H1 (cell line): ENCODE measurements around the gene OPN5. TPM values are rescaled to one million over a fixed set of nuclear protein-coding genes. Genes with fewer than 3 reads are reported as not detected.

ENCODE experiments used
- CTCF ChIA-PET: fragments of 300-600 bp; sonication (Branson Sonifier 250); formaldehyde crosslinking; loops from one replicate; lab custom pipeline; 2021; ENCODE audit not compliant: partially characterized antibody; lab: Charles Lee
- POLR2A ChIA-PET: fragments of 300-600 bp; sonication (Branson Sonifier 250); formaldehyde crosslinking; loops from one replicate; lab custom pipeline; 2021; ENCODE audit warnings: inconsistent platforms; ENCODE audit not compliant: partially characterized antibody; lab: Charles Lee
- DNase-seq, 2 experiments: peaks; one replicate each; pipeline versions ENCODE4 v3.0.0 to v3.0.0-alpha.2; 2010 to 2022; ENCODE audit warnings: low spot score in 2 of 2, low read depth in 1 of 2, mixed read lengths in 1 of 2
- FAIRE-seq: peaks from 2 replicates; lab custom pipeline; 2011; peaks lifted over from hg19 to GRCh38; lab: Jason Lieb, UNC
- H2AFZ ChIP-seq: 2 replicates; pipeline ENCODE4 v1.8.1; 2012; ENCODE audit warnings: low read length, inconsistent platforms
- H2AK5ac ChIP-seq: 2 replicates; pipeline ENCODE4 v1.6.1; 2013; ENCODE audit warnings: low read depth, low read length
- H2BK120ac ChIP-seq: replicated peaks from 2 replicates; pipeline ENCODE3; 2013; ENCODE audit warnings: low read depth, low read length, inconsistent platforms
- H2BK12ac ChIP-seq: 2 replicates; pipeline ENCODE4 v1.6.1; 2013; ENCODE audit warnings: low read depth, low read length
- H2BK15ac ChIP-seq: 2 replicates; pipeline ENCODE4 v1.6.1; 2013; ENCODE audit warnings: low read length
- H2BK20ac ChIP-seq: 2 replicates; pipeline ENCODE4 v1.6.1; 2013; ENCODE audit warnings: low read length
- H2BK5ac ChIP-seq: 2 replicates; pipeline ENCODE4 v1.6.1; 2013; ENCODE audit warnings: low read depth, low read length
- H3K14ac ChIP-seq: 2 replicates; pipeline ENCODE4 v1.6.1; 2013; ENCODE audit warnings: inconsistent platforms; ENCODE audit not compliant: insufficient read length
- H3K18ac ChIP-seq: 2 replicates; pipeline ENCODE4 v1.6.1; 2013; ENCODE audit warnings: low read length; ENCODE audit errors: extremely low read depth
- H3K23ac ChIP-seq: 2 replicates; pipeline ENCODE4 v1.6.1; 2013; ENCODE audit warnings: inconsistent platforms; ENCODE audit not compliant: insufficient read length
- H3K23me2 ChIP-seq: 2 replicates; pipeline ENCODE4 v1.6.1; 2013; ENCODE audit warnings: low read depth, low read length
- H3K27ac ChIP-seq: 2 replicates; pipeline ENCODE4 v1.6.1; 2011; ENCODE audit warnings: low read depth, low read length, inconsistent platforms
- H3K27me3 ChIP-seq, 4 experiments: replicated peaks in 1 of 4; 1 replicate in 1 of 4; 2 replicates in 3 of 4; pipeline versions ENCODE4 v1.6.1 to v1.8.1; 2011 to 2013; ENCODE audit warnings: low read length in 3 of 4, mild to moderate bottlenecking in 3 of 4, inconsistent platforms in 2 of 4, mixed read lengths in 2 of 4, moderate library complexity in 1 of 4; ENCODE audit not compliant: control insufficient read depth in 3 of 4, insufficient read depth in 3 of 4; ENCODE audit errors: extremely low read depth in 1 of 4
- H3K36me3 ChIP-seq, 4 experiments: 2 replicates each; pipeline versions ENCODE4 v1.6.1 to v1.8.1; 2011 to 2013; ENCODE audit warnings: mild to moderate bottlenecking in 4 of 4, low read length in 3 of 4, moderate library complexity in 2 of 4, control low read depth in 1 of 4, inconsistent platforms in 1 of 4; ENCODE audit not compliant: insufficient read depth in 4 of 4, control insufficient read depth in 2 of 4
- H3K4ac ChIP-seq: replicated peaks from 2 replicates; pipeline ENCODE3; 2013; ENCODE audit warnings: low read length, low read depth, mixed read lengths, inconsistent platforms; ENCODE audit not compliant: insufficient read length
- H3K4me1 ChIP-seq, 4 experiments: replicated peaks in 1 of 4; 1 replicate in 1 of 4; 2 replicates in 3 of 4; pipeline versions ENCODE4 v1.6.1 to v1.8.1; 2011 to 2013; ENCODE audit warnings: low read length in 3 of 4, inconsistent platforms in 2 of 4, mixed read lengths in 1 of 4; ENCODE audit not compliant: insufficient read depth in 4 of 4, control insufficient read depth in 3 of 4
- H3K4me2 ChIP-seq, 2 experiments: 2 replicates each; pipeline versions ENCODE4 v1.6.1 to v1.8.1; 2011 to 2013; ENCODE audit warnings: low read depth in 2 of 2, low read length in 2 of 2, control low read depth in 1 of 2, inconsistent platforms in 1 of 2, mild to moderate bottlenecking in 1 of 2; ENCODE audit not compliant: insufficient read depth in 1 of 2
- H3K4me3 ChIP-seq, 4 experiments: fragments of 200-600, 300-600 bp in 1 of 4; sonication (generic), shearing (Covaris generic), sonication (Bioruptor Twin) in 1 of 4; 2 replicates each; pipeline versions ENCODE4 v1.5.1 to v1.8.1; 2011 to 2016; ENCODE audit warnings: low read length in 4 of 4, low read depth in 3 of 4, control low read depth in 2 of 4, inconsistent platforms in 2 of 4, mild to moderate bottlenecking in 2 of 4, mixed read lengths in 1 of 4, moderate library complexity in 1 of 4; ENCODE audit not compliant: insufficient read depth in 2 of 4; ENCODE audit errors: extremely low read depth in 1 of 4
- H3K56ac ChIP-seq: replicated peaks from 2 replicates; pipeline ENCODE3; 2013; ENCODE audit warnings: low read depth, mild to moderate bottlenecking, mixed read lengths, low read length, inconsistent platforms; ENCODE audit not compliant: insufficient read length
- H3K79me1 ChIP-seq: 2 replicates; pipeline ENCODE4 v1.6.1; 2013; ENCODE audit warnings: low read depth, low read length, control low read depth
- H3K79me2 ChIP-seq, 2 experiments: 2 replicates each; pipeline versions ENCODE4 v1.6.1 to v1.8.1; 2012 to 2013; ENCODE audit warnings: low read length in 2 of 2, mild to moderate bottlenecking in 2 of 2, inconsistent platforms in 1 of 2; ENCODE audit not compliant: insufficient read depth in 2 of 2, control insufficient read depth in 1 of 2
- H3K9ac ChIP-seq, 4 experiments: replicated peaks in 1 of 4; 1 replicate in 1 of 4; 2 replicates in 3 of 4; pipeline versions ENCODE4 v1.6.1 to v1.8.1; 2011 to 2013; ENCODE audit warnings: low read depth in 3 of 4, low read length in 3 of 4, control low read depth in 2 of 4, mild to moderate bottlenecking in 2 of 4, moderate library complexity in 2 of 4, inconsistent platforms in 1 of 4; ENCODE audit errors: extremely low read depth in 1 of 4
- H3K9me3 ChIP-seq, 2 experiments: 2 replicates each; pipeline versions ENCODE4 v1.6.1 to v1.8.1; 2012 to 2013; ENCODE audit warnings: mild to moderate bottlenecking in 2 of 2, moderate library complexity in 2 of 2, control low read depth in 1 of 2, inconsistent platforms in 1 of 2, low read depth in 1 of 2, low read length in 1 of 2, mixed read lengths in 1 of 2; ENCODE audit not compliant: insufficient read depth in 2 of 2
- H4K20me1 ChIP-seq, 2 experiments: replicated peaks in 1 of 2; 2 replicates each; pipeline versions ENCODE3 to v1.8.1; 2011 to 2013; ENCODE audit warnings: inconsistent platforms in 2 of 2, low read length in 2 of 2, mild to moderate bottlenecking in 1 of 2; ENCODE audit not compliant: insufficient read depth in 2 of 2, control insufficient read depth in 1 of 2
- H4K5ac ChIP-seq: 2 replicates; pipeline ENCODE4 v1.6.1; 2013; ENCODE audit warnings: low read length, low read depth, mixed read lengths, inconsistent platforms; ENCODE audit not compliant: insufficient read length
- H4K8ac ChIP-seq: 2 replicates; pipeline ENCODE4 v1.8.0; 2013; ENCODE audit warnings: mild to moderate bottlenecking, moderate library complexity, low read length, inconsistent platforms; ENCODE audit not compliant: insufficient read depth; ENCODE audit errors: extremely low read depth
- H4K91ac ChIP-seq: replicated peaks from 2 replicates; pipeline ENCODE3; 2013; ENCODE audit warnings: low read length, mixed read lengths, inconsistent platforms; ENCODE audit not compliant: insufficient read length
- ASH2L ChIP-seq: fragments of 200-600, 300-600 bp; sonication (generic); IDR thresholded peaks from one replicate; pipeline ENCODE4 v1.7.1; 2017; ENCODE audit warnings: low read length
- EGR1 ChIP-seq: IDR thresholded peaks from 2 replicates; pipeline ENCODE4 v1.6.1; 2011; ENCODE audit warnings: low read depth, low read length, borderline replicate concordance
- EP300 ChIP-seq, 2 experiments: IDR thresholded peaks; 1 replicate in 1 of 2; 2 replicates in 1 of 2; pipeline ENCODE4 v1.6.1; 2011 to 2012; ENCODE audit warnings: low read depth in 2 of 2, low read length in 2 of 2, mild to moderate bottlenecking in 2 of 2, borderline replicate concordance in 1 of 2, inconsistent platforms in 1 of 2, moderate library complexity in 1 of 2
- EZH2 ChIP-seq: fragments of 200-600 bp; sonication (generic); IDR thresholded peaks from 2 replicates; pipeline ENCODE4 v1.7.1; 2012; ENCODE audit warnings: low read depth, mild to moderate bottlenecking, moderate library complexity, low read length, inconsistent platforms; ENCODE audit not compliant: severe bottlenecking
- SP4 ChIP-seq: IDR thresholded peaks from 2 replicates; pipeline ENCODE4 v1.6.1; 2012; ENCODE audit warnings: low read length, inconsistent platforms
- polyA plus RNA-seq, 7 experiments: library from polyadenylated mRNA; depleted of rRNA in 3 of 7; stranded (reverse) in 5 of 7; unstranded in 2 of 7; fragments of >200 nt in 5 of 7; fragments of 200-250 nt in 2 of 7; gene quantifications; 1 replicate in 5 of 7; 2 replicates in 1 of 7; 4 replicates in 1 of 7; pipeline versions ENCODE4 v1.2.1 to v1.2.3, GENCODE V29; 2011 to 2013; ENCODE audit warnings: missing spikeins in 2 of 7, mixed read lengths in 2 of 7
- total RNA-seq: library from RNA; stranded (reverse); fragmentation: NEBNext Ultra II Directional; extraction: Animal tissue kit (Norgen Biotek cat#: 25700); gene quantifications from 2 replicates; pipeline ENCODE4 v1.2.1, GENCODE V29; 2021
- TF ChIP-seq, protein P1 (sequence below), 3 experiments: IDR thresholded peaks; 1 replicate in 2 of 3; 2 replicates in 1 of 3; pipeline versions ENCODE4 v1.5.1 to v1.6.1; 2011; ENCODE audit warnings: low read length in 3 of 3, mild to moderate bottlenecking in 3 of 3, inconsistent platforms in 2 of 3, low read depth in 1 of 3, moderate library complexity in 1 of 3; ENCODE audit not compliant: insufficient read depth in 1 of 3; ENCODE audit errors: control extremely low read depth in 1 of 3
- TF ChIP-seq, protein P2 (sequence below): IDR thresholded peaks from 2 replicates; pipeline ENCODE4 v1.6.1; 2012; ENCODE audit warnings: low read length, inconsistent platforms

OPN5 gene
- total and polyA plus RNA-seq, 2 of the 8 experiments (the other 6 are each of a cell fraction or from before 2014, with no cell fraction given): not detected

DNA sequence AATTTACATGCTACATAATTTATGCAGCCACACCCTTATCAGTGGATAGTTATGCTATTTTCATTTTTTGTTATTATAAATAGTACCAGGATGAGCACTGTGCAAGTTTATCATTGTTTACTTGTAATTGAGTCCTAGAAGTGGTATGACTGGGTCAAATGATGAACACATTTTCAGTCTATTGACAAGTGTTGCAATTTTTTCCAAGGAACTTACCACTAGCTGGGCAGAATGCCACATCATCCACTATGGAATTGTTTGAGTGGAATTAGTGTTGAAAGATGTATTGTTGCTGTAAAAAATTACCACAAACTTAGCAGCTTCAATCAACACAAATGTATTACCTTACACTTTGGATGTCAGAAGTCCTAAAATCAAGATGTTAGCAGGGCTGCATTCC lies 38.1 kb upstream of the OPN5 start:
- Histone ChIP-seq H3K23me2 (no peaks in the 10 kb centered on the region; the same call in 1 of the 2 replicates), H3K4me3 (no peak overlapping the region), H3K14ac (no peak overlapping the region), H3K23ac (no peak overlapping the region), H3K79me2 (no peaks in the 10 kb centered on the region), H4K91ac (no peak overlapping the region), H3K4me2 (no peak overlapping the region), H4K20me1 (no peaks in the 10 kb centered on the region), H4K5ac (no peak overlapping the region), H2BK5ac (no peak overlapping the region), H3K4me1 (peaks cover 0 to 5% (median 0%) of the 10 kb centered on the region in 4 experiments; a peak in 1 of 7 replicates), H4K8ac (no peak overlapping the region), H3K36me3 (no peaks in the 10 kb centered on the region), H3K4ac (no peak overlapping the region), H3K56ac (no peak overlapping the region), H3K27me3 (no peaks in the 10 kb centered on the region), H2AFZ (no peak overlapping the region), H2BK120ac (no peak overlapping the region), H3K27ac (no peak overlapping the region), H2BK12ac (no peak overlapping the region), H2AK5ac (no peak overlapping the region), H3K9ac (no peak overlapping the region), H2BK15ac (no peak overlapping the region), H3K9me3 (no peaks in the 10 kb centered on the region; a peak in 2 of 4 replicates), H2BK20ac (no peak overlapping the region), H3K79me1 (no peaks in the 10 kb centered on the region), H3K18ac (no peak overlapping the region)
- TF ChIP-seq EGR1 (no peak), ASH2L (no peak), SP4 (no peak), EP300 (IDR thresholded peaks at IDR 0.05; ENCODE audit: borderline replicate concordance in 1 of 2, low read depth in 2 of 2, low read length in 2 of 2) (no peak), EZH2 (no peak)
- TF ChIP-seq, protein P1, sequence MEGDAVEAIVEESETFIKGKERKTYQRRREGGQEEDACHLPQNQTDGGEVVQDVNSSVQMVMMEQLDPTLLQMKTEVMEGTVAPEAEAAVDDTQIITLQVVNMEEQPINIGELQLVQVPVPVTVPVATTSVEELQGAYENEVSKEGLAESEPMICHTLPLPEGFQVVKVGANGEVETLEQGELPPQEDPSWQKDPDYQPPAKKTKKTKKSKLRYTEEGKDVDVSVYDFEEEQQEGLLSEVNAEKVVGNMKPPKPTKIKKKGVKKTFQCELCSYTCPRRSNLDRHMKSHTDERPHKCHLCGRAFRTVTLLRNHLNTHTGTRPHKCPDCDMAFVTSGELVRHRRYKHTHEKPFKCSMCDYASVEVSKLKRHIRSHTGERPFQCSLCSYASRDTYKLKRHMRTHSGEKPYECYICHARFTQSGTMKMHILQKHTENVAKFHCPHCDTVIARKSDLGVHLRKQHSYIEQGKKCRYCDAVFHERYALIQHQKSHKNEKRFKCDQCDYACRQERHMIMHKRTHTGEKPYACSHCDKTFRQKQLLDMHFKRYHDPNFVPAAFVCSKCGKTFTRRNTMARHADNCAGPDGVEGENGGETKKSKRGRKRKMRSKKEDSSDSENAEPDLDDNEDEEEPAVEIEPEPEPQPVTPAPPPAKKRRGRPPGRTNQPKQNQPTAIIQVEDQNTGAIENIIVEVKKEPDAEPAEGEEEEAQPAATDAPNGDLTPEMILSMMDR (IDR thresholded peaks at IDR 0.05; ENCODE audit: control extremely low read depth in 1 of 3, insufficient read depth in 1 of 3, low read depth in 1 of 3, low read length in 3 of 3): no peak
- TF ChIP-seq, protein P2, sequence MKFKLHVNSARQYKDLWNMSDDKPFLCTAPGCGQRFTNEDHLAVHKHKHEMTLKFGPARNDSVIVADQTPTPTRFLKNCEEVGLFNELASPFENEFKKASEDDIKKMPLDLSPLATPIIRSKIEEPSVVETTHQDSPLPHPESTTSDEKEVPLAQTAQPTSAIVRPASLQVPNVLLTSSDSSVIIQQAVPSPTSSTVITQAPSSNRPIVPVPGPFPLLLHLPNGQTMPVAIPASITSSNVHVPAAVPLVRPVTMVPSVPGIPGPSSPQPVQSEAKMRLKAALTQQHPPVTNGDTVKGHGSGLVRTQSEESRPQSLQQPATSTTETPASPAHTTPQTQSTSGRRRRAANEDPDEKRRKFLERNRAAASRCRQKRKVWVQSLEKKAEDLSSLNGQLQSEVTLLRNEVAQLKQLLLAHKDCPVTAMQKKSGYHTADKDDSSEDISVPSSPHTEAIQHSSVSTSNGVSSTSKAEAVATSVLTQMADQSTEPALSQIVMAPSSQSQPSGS: no peak
- FAIRE-seq (no peak), DNase-seq (no peak)
- ChIA-PET CTCF (no interaction called here), POLR2A (no interaction called here)
